GM12875 (cell line): ENCODE measurements around the gene MYBPH.

Source experiments
- H3K4me3 ChIP-seq: one replicate; pipeline ENCODE4 v1.5.1; 2011; ENCODE audit warnings: low read depth, low read length, control low read depth
- CTCF ChIP-seq: IDR thresholded peaks from 2 replicates; pipeline ENCODE4 v1.5.1; 2011; ENCODE audit warnings: low read depth, mild to moderate bottlenecking, control low read depth, inconsistent platforms, low read length, moderate library complexity, borderline replicate concordance; ENCODE audit not compliant: insufficient read depth

The MYBPH gene

GRCh38 chr1:203158960-203159665 is 16.5 kb downstream of the MYBPH start:
- H3K4me3 ChIP-seq = no peak overlapping the region
- TF ChIP-seq CTCF = no peak

- no peak overlapping the region for H3K4me3 ChIP-seq
- TF ChIP-seq CTCF = no peak
These were observed 17.2 kb downstream of the MYBPH start for GRCh38 chr1:203158423-203158822.

- no peak overlapping the region for H3K4me3 ChIP-seq
- no peak for TF ChIP-seq CTCF
These were observed 19.3 kb downstream of the MYBPH start for GRCh38 chr1:203156280-203156679.

GRCh38 chr1:203153989-203154821 is 21.4 kb downstream of the MYBPH start:
- no peak for TF ChIP-seq CTCF
- no peak overlapping the region for H3K4me3 ChIP-seq

- H3K4me3 ChIP-seq = no peak overlapping the region
- no peak for TF ChIP-seq CTCF
These were observed 22.3 kb downstream of the MYBPH start for GRCh38 chr1:203153051-203153988.

GRCh38 chr1:203152158-203153034 is 23.2 kb downstream of the MYBPH start:
- TF ChIP-seq CTCF = no peak
- H3K4me3 ChIP-seq = no peak overlapping the region
